NCI-H187 treated with DMSO at 0.1 percent for 48 hours (cell line): ENCODE results near the gene ASGR1.

Source experiments
- DNase-seq: peaks from one replicate; lab custom pipeline; 2025; lab: John Stamatoyannopoulos, UW

The ASGR1 gene

GRCh38 chr17:7216242-7217112 lies 37.3 kb upstream of the ASGR1 start:
- DNase-seq: no peak

GRCh38 chr17:7215652-7216180 lies 36.5 kb upstream of the ASGR1 start:
- DNase-seq: no peak

- DNase-seq: no peak
These were observed 36.0 kb upstream of the ASGR1 start for GRCh38 chr17:7215136-7215638.

- DNase-seq: peak; percentile 77
These were observed 35.3 kb upstream of the ASGR1 start for GRCh38 chr17:7214300-7215135.

- DNase-seq: peak; percentile 55
These were observed 34.7 kb upstream of the ASGR1 start for GRCh38 chr17:7213895-7214299.

DNA sequence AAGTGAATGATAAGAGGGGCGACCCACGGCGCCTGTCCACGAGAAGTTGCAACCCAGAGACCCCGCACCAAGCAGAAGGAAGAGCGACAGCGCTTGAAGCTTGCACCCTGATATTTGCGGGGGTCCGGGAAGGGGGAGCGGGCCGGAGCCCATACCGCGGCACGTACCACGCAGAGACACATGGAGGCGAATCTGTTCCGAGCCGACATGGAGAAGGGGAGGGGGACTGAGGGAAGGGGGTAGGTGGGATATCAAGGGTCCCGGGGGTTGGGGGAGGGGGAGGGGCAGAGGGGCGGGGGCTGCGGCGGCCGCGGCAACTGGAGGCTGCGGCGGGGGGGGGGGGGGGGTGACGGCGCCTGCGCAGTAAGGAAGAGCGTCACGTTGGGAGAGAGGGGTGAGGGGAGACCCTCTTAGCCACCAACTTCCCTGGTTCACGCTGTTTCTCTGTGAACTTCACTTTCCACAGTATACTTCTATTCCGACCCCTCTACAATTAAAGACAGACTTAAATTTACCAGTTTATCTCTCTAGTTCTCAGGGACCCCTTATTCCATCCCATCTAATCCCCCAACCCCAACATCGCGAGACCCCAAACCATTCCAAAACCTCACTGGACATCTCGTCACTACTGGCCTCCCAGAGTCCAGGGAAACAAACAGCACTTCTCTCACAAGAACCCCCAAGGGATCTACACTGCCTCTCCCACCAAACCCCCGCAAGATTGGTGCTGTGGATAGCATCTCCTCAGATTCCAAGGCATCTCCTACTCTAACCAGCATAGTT lies 32.5 kb upstream of the ASGR1 start:
- no peak for DNase-seq

GRCh38 chr17:7208754-7209460 lies 29.7 kb upstream of the ASGR1 start:
- DNase-seq: no peak

DNA sequence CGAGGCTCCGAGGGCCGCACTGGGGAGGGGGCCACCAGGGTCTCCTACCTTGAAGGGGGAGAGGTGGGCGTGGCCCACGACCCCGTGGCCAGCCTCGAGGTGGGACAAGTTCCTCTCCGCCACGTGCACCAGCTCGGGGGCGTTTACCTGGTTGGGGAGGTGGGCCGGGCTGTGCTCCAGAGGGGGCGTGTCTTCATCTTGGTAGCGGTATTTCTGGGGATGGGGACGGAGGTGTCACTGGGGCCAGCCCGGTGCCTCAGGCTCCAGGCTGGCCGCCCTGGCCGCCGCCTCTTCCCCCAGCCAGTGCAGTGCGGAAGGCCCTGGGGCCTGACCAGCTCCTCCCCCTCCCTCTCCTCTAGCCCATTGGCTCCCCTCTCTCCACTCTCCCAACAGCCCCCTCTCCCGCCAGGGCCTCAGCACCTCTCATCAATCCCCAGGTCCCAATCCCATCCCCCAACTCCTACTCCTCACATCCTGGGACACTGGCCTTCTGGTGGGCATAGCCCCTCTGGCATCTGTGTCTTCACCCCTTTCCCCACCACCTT lies 28.9 kb upstream of the ASGR1 start:
- DNase-seq: no peak

GRCh38 chr17:7207120-7208001 lies 28.2 kb upstream of the ASGR1 start:
- DNase-seq: no peak

DNA sequence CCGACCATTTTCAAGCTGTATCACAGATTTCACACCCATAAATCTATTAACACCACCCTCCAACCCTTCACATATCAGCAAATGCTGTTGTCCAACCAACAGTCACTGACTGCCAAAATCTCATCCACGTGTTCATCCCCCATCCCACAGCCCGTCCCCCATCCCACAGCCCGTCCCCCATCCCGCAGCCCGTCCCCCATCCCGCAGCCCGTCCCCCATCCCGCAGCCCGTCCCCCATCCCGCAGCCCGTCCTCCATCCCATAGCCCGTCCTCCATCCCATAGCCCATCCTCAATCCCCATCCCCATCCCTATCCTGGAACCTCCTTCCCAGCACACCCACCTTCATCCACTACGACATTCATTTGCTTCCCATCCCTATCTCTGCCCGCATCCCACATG lies 26.4 kb upstream of the ASGR1 start:
- DNase-seq: no peak

- DNase-seq: no peak
These were observed 25.8 kb upstream of the ASGR1 start for GRCh38 chr17:7204828-7205461.

DNA sequence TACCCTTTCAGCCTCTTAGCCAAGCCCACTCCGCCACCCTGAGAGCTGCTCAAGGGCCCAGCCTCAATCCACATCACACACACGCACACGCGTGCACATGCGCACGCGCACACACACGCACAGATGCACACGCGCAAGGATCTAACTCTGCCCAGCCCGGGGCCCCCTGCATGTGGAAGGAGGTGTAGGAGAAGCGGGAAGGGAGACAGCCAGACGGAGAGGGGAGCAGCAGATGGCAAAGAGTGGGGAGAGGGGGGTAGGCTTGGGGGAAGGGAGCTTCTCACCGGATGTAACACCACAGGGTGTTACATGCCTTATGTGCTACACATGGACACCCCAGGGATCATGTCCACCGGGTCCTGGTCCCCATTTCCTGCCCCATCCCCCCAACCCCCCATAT lies 25.2 kb upstream of the ASGR1 start:
- no peak for DNase-seq

- DNase-seq: no peak
These were observed 24.2 kb upstream of the ASGR1 start for GRCh38 chr17:7203391-7203790.

- no peak for DNase-seq
These were observed 17.7 kb upstream of the ASGR1 start for GRCh38 chr17:7196651-7197401.

DNA sequence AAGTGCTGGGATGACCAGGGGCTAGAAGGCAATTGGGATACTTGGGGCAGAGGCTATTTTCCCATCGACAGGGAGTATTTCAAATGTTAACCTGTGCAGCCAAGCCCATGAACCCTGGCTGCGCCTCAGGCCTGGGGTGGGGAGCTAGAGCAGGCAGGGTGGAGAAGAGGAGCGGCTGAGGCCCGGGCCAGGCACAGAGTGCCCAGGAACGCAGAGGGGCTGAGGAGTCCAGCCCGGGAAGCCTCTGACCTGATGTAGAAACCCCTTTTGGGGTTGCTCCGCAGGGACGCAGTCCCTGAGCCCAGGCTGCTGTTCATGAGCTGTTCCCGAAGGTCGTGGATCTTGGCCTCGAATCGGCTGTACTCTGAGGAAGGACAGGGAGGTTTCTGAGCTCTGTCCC lies 16.8 kb upstream of the ASGR1 start:
- no peak for DNase-seq

- DNase-seq: no peak
These were observed 13.2 kb upstream of the ASGR1 start for GRCh38 chr17:7192271-7192937.

DNA sequence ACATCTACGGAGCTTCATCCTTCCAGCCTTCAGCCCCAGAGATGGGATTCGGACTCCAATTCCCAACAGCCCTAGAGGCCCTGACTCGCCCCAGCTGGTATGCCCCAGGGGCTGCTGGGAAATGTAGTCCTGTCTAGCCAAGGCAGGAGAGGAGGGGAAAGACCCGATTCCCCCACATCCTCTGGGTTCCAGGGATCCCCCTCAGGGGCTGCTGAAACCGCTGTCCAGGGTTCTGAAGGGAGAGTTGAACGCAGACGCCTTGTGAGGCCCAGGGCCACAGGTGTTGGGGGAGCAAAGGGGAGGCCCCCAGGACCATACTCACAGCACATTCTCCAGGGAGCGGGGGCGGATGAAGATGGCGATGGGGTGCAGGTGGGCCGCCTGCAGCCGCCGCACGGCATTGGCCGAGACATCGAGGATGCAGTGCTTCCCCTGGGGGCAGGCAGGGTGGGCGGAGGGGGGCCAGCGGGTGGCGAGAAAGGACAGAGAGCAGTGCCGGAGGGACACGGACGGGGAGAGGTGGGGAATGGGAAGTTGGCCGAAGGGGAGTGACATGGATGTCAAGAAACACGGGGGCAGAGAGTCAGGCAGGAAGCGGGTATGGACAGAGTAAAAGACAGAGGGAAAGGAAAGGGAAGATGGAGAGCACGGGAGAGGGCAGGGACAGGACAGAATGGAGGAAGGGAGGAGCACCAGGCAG lies 12.6 kb upstream of the ASGR1 start:
- no peak for DNase-seq

DNA sequence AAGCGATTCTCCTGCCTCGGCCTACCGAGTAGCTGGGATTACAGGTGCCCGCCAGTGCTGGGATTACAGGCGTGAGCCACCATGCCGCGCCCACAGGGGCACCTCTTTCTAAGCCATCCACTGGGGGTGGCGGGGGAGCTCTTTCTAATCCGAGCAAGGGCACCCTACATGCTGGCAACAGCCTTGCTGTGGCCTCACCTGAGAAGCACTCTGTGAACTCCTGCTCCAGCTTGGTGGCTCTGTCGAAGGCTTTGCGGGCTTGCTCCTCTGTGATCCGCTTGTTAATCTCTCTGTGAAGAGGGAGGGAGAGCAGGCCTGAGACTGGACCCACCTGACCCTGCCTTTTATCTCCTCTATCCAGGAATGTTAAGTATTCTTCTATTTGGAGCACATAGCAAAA lies 11.9 kb upstream of the ASGR1 start:
- DNase-seq: no peak
